HepG2 (cell line): ENCODE measurements around the gene CCNG1. TPM values are rescaled to one million over a fixed set of nuclear protein-coding genes. Genes with fewer than 3 reads are reported as not detected.

Experiments
- ATF2 ChIP-seq: sonication (generic); formaldehyde crosslinking; IDR thresholded peaks from 2 replicates; pipeline ENCODE4 v1.4.0; 2020; ENCODE audit warnings: missing genetic modification reagents
- BCL3 ChIP-seq: sonication (generic); formaldehyde crosslinking; IDR thresholded peaks from 2 replicates; pipeline ENCODE4 v1.5.1; 2020; ENCODE audit warnings: mild to moderate bottlenecking, missing genetic modification reagents, moderate library complexity
- ESRRA ChIP-seq: sonication (generic); formaldehyde crosslinking; IDR thresholded peaks from 2 replicates; pipeline ENCODE4 v1.5.1; 2020; ENCODE audit warnings: mild to moderate bottlenecking, low read depth, missing genetic modification reagents
- ETV6 ChIP-seq: sonication (generic); formaldehyde crosslinking; conservative IDR thresholded peaks from 2 replicates; pipeline ENCODE4 v1.4.0; 2020; ENCODE audit warnings: missing genetic modification reagents
- GPBP1L1 ChIP-seq: sonication (generic); formaldehyde crosslinking; IDR thresholded peaks from 2 replicates; pipeline ENCODE4 v1.5.0; 2020; ENCODE audit warnings: mild to moderate bottlenecking, missing genetic modification reagents
- ISL2 ChIP-seq: sonication (generic); formaldehyde crosslinking; IDR thresholded peaks from 2 replicates; pipeline ENCODE4 v1.5.0; 2020; ENCODE audit warnings: missing genetic modification reagents
- NFAT5 ChIP-seq: sonication (generic); formaldehyde crosslinking; IDR thresholded peaks from 2 replicates; pipeline ENCODE4 v1.4.0; 2020; ENCODE audit warnings: missing genetic modification reagents
- RXRA ChIP-seq: sonication (generic); formaldehyde crosslinking; IDR thresholded peaks from 2 replicates; pipeline ENCODE4 v1.5.1; 2020; ENCODE audit warnings: missing genetic modification reagents
- SSRP1 ChIP-seq: IDR thresholded peaks from 2 replicates; pipeline ENCODE4 v1.6.1; 2016; ENCODE audit warnings: control low read depth
- TEAD3 ChIP-seq: optimal IDR thresholded peaks from 2 replicates; pipeline ENCODE3; 2016; ENCODE audit warnings: borderline replicate concordance
- ZBTB10 ChIP-seq: sonication (generic); formaldehyde crosslinking; IDR thresholded peaks from 2 replicates; pipeline ENCODE4 v1.4.0; 2020; ENCODE audit warnings: missing genetic modification reagents, borderline replicate concordance
- ZNF530 ChIP-seq: sonication (generic); formaldehyde crosslinking; IDR thresholded peaks from 2 replicates; pipeline ENCODE4 v1.5.0; 2020; ENCODE audit warnings: low read depth, mild to moderate bottlenecking, missing genetic modification reagents
- ZNF546 ChIP-seq: sonication (generic); formaldehyde crosslinking; conservative IDR thresholded peaks from 2 replicates; pipeline ENCODE4 v1.8.1; 2023; ENCODE audit warnings: mild to moderate bottlenecking, missing genetic modification reagents
- ZNF773 ChIP-seq: sonication (generic); formaldehyde crosslinking; IDR thresholded peaks from 2 replicates; pipeline ENCODE4 v1.4.0; 2020; ENCODE audit warnings: missing genetic modification reagents, borderline replicate concordance
- polyA plus RNA-seq, 8 experiments: library from polyadenylated mRNA; depleted of rRNA in 3 of 8; stranded (reverse) in 7 of 8; unstranded in 1 of 8; fragments of >200 nt; fragmentation: Illumina TruSeq in 4 of 8; extraction: Trizol in 4 of 8; gene quantifications; 2 replicates each; pipeline versions ENCODE4 v1.2.1 to v1.2.3, GENCODE V29; 2011 to 2016; ENCODE audit warnings: low read depth in 4 of 8, missing spikeins in 1 of 8, mixed read lengths in 1 of 8; ENCODE audit not compliant: insufficient read depth in 1 of 8
- total RNA-seq, 5 experiments: library from RNA; depleted of rRNA; stranded (reverse); fragments of >200 nt; fragmentation: Illumina TruSeq; extraction: Trizol; gene quantifications; 2 replicates each; pipeline ENCODE4 v1.2.3, GENCODE V29; 2016; ENCODE audit warnings: low read depth in 1 of 5

The CCNG1 gene
- total and polyA plus RNA-seq, 2 of the 13 experiments (the other 11 are each of a cell fraction or from before 2014, with no cell fraction given), result 181 to 353 TPM

GRCh38 chr5:163437309-163438182 lies at the start of gene CCNG1 (continued):
- TF ChIP-seq ETV6 (CRISPR knock-in tag) (no peak; the same call in 1 of the 2 replicates), ISL2 (CRISPR knock-in tag) (peak; percentile 22; the same call in 1 of the 2 replicates), RXRA (CRISPR knock-in tag) (peak; percentile 82), BCL3 (CRISPR knock-in tag) (peak; percentile 76; the same call in 1 of the 2 replicates), GPBP1L1 (CRISPR knock-in tag) (no peak), ZNF773 (no peak), ESRRA (CRISPR knock-in tag) (peak; percentile 24; the same call in 1 of the 2 replicates), ATF2 (CRISPR knock-in tag) (peak; percentile 40; the same call in 1 of the 2 replicates), ZNF546 (no peak), SSRP1 (CRISPR knock-in tag) (no peak), TEAD3 (CRISPR knock-in tag) (peak; percentile 47), NFAT5 (CRISPR knock-in tag) (no peak), ZBTB10 (CRISPR knock-in tag) (no peak), ZNF530 (CRISPR knock-in tag) (no peak)
